ENCODE measurements around the gene EML1.

The EML1 gene

GRCh38 chr14:99831303-99831702, 38.1 kb downstream of the EML1 start:
- no peak for TF ChIP-seq CTCF (conservative IDR thresholded peaks at IDR 0.05; ENCODE audit: low read depth, low read length)
- H3K4me3 ChIP-seq (ENCODE audit: low read depth, low read length): no peak overlapping the region
- no peak for DNase-seq (ENCODE audit: low read depth)

- no peak overlapping the region for H3K4me3 ChIP-seq (ENCODE audit: low read depth, low read length)
- DNase-seq (ENCODE audit: low read depth): no peak
- TF ChIP-seq CTCF (conservative IDR thresholded peaks at IDR 0.05; ENCODE audit: low read depth, low read length): no peak
These were observed 38.9 kb downstream of the EML1 start for GRCh38 chr14:99831903-99832685.

GRCh38 chr14:99837822-99838221, 44.6 kb downstream of the EML1 start:
- no peak for TF ChIP-seq CTCF (conservative IDR thresholded peaks at IDR 0.05; ENCODE audit: low read depth, low read length)
- DNase-seq (ENCODE audit: low read depth): no peak
- H3K4me3 ChIP-seq (ENCODE audit: low read depth, low read length): no peak overlapping the region

- no peak overlapping the region for H3K4me3 ChIP-seq (ENCODE audit: low read depth, low read length)
- no peak for TF ChIP-seq CTCF (conservative IDR thresholded peaks at IDR 0.05; ENCODE audit: low read depth, low read length)
- peak; percentile 74 for DNase-seq (ENCODE audit: low read depth)
These were observed 45.5 kb downstream of the EML1 start for GRCh38 chr14:99838639-99839134.

GRCh38 chr14:99839696-99840095, 46.5 kb downstream of the EML1 start:
- no peak for DNase-seq (ENCODE audit: low read depth)

GRCh38 chr14:99840265-99840664, 47.1 kb downstream of the EML1 start:
- DNase-seq (ENCODE audit: low read depth): no peak
- no peak overlapping the region for H3K4me3 ChIP-seq (ENCODE audit: low read depth, low read length)
- TF ChIP-seq CTCF (conservative IDR thresholded peaks at IDR 0.05; ENCODE audit: low read depth, low read length): no peak

More at GRCh38 chr14:99839696-99840095, 46.5 kb downstream of the EML1 start:
- no peak overlapping the region for H3K4me3 ChIP-seq (ENCODE audit: low read depth, low read length)
- TF ChIP-seq CTCF (conservative IDR thresholded peaks at IDR 0.05; ENCODE audit: low read depth, low read length): no peak

Data from choroid plexus epithelial cell (primary cell).